Anterior cingulate cortex (tissue), 58 donors: ENCODE results near the gene C9orf78.

Source experiments
- DNase-seq, 58 donors: peaks; one replicate each; lab custom pipeline; 2025; lab: John Stamatoyannopoulos, UW

The C9orf78 gene

DNA sequence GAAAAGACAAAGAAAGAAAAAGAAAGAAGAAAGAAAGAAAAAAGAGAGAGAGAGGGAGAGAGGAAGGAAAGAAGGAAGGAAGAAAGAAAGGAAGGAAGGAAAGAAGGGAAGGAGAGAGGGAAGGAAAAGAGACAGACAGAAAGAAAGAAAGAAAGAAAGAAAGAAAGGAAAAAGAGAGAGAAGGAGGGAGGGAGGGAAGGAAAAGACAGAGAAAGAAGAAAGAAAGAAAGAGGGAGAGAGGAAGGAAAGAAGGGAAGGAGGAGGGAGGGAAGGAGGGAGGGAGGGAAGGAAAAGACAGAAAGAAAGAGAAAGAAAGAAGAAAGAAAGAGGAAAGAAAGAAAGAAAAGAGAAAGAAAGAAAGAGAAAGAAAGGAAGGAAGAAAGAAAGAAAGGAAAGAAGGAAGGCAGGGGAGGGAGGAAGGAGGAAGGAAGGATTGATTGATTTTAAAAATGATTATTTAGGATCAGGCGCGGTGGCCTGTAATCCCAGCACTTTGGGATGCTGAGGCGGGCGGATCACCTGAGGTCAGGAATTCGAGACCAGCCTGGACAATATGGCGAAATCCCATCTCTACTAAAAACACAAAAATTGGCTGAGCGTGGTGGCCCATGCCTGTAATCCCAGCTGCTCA, 55.4 kb downstream of the C9orf78 start:
- no peak for DNase-seq

DNA sequence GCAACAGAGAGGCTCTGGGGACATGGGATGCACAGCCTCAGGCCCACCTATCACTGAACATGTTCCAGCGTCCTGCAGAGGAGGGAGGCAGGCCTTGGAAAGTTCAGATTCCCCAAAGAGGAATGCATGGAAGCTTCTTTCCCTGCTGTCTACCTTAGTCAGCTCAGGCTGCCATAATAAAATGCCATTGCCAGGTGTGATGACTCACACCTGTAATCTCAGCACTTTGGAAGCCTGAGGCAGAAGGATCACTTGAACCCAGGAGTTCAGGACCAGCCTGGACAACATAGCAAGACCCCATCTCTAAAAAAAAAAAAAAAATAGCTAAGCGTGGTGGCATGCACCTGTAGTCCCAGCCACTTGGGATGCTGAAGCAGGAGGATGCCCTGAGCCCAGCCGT, 56.6 kb downstream of the C9orf78 start:
- DNase-seq = no peak

DNA sequence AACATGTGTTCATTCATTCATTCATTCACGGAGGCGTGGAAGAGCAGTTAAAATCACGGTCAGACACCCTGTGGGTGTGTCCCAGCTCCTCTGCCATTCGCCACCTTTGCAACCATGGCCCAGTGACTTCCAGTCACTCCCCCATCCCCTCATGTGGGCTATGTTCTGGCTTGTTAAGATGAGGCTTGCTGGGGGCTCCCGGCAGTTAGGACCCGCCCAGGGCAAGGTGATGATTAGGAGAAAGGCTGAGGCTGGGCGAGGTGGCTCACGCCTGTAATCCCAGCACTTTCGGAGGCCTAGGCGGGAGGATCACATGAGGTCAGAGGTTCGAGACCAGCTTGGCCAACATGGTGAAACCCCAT, 57.3 kb downstream of the C9orf78 start:
- DNase-seq = no peak
